ENCODE results near the gene ARL6IP5. TPM values are rescaled to one million over a fixed set of nuclear protein-coding genes. Genes with fewer than 3 reads are reported as not detected.

ARL6IP5 gene
- 159 TPM for polyA plus RNA-seq (2013)

- ChIA-PET CTCF (interaction anchor here (0.7 to 5.2 kb wide), 12 partner anchors 8 to 341 kb away, joined by 3 to 28 read pairs (median 4); partner anchors contain the start of gene TMF1), POLR2A (interaction anchor here (0.9 to 3.8 kb wide), 2 partner anchors 10 to 61 kb away, joined by 3 to 36 read pairs; no protein-coding TSS in a partner anchor)
- Histone ChIP-seq H3K27me3 (replicated peaks in 2 of 5; ENCODE audit: control insufficient read depth in 4 of 5, insufficient read depth in 5 of 5, low read length in 4 of 5) (no peaks in the 10 kb centered on the region), H3K36me3 (ENCODE audit: control insufficient read depth in 4 of 4, insufficient read depth in 4 of 4, low read length in 3 of 4) (peaks cover 0 to 12% (median 5%) of the 10 kb centered on the region in 4 experiments), H3K27ac (ENCODE audit: insufficient read depth in 1 of 2, low read depth in 1 of 2, low read length in 2 of 2, poor library complexity in 1 of 2, severe bottlenecking in 2 of 2) (peak within 1 kb of the TSS; percentile 62 to 88), H3K9me3 (ENCODE audit: control extremely low read depth in 1 of 5, control insufficient read depth in 4 of 5, insufficient read depth in 2 of 5, low read depth in 1 of 5, low read length in 4 of 5) (no peaks in the 10 kb centered on the region), H3K4me1 (ENCODE audit: control extremely low read depth in 1 of 4, control insufficient read depth in 4 of 4, insufficient read depth in 4 of 4, low read length in 3 of 4) (peaks cover 58 to 83% (median 73%) of the 10 kb centered on the region in 4 experiments), H3K4me3 (ENCODE audit: control insufficient read depth in 1 of 7, extremely low read depth in 1 of 7, insufficient read depth in 4 of 7, low read depth in 2 of 7, low read length in 6 of 7) (peak within 1 kb of the TSS; percentile 84 to 99 (median 94))
- WGBS (ENCODE audit: insufficient coverage) = 0% methylated on average over 30 of the region's 32 CpGs
- DNase-seq = peak; percentile 97 to 99 (median 99)
Measured at GRCh38 chr3:69084326-69085167, at the start of gene ARL6IP5. Gene ARL6IP5 (plus strand): TSS chr3:69084937. CDS start chr3:69085048, 111 bp downstream.

- CTCF ChIA-PET = interaction anchor here (0.9 to 2.5 kb wide), 6 partner anchors 14 to 50 kb away, joined by 3 to 8 read pairs (median 3); no protein-coding TSS in a partner anchor
- Histone ChIP-seq H3K4me1 (ENCODE audit: control extremely low read depth in 1 of 4, control insufficient read depth in 4 of 4, insufficient read depth in 4 of 4, low read length in 3 of 4) (peaks cover 0 to 5% (median 1%) of the 10 kb centered on the region in 4 experiments), H3K27ac (ENCODE audit: insufficient read depth in 1 of 2, low read depth in 1 of 2, low read length in 2 of 2, poor library complexity in 1 of 2, severe bottlenecking in 2 of 2) (no peak overlapping the region), H3K36me3 (ENCODE audit: control insufficient read depth in 4 of 4, insufficient read depth in 4 of 4, low read length in 3 of 4) (peaks cover 27 to 75% (median 41%) of the 10 kb centered on the region in 4 experiments), H3K27me3 (replicated peaks in 2 of 5; ENCODE audit: control insufficient read depth in 4 of 5, insufficient read depth in 5 of 5, low read length in 4 of 5) (no peaks in the 10 kb centered on the region), H3K4me3 (ENCODE audit: control insufficient read depth in 1 of 7, extremely low read depth in 1 of 7, insufficient read depth in 4 of 7, low read depth in 2 of 7, low read length in 6 of 7) (no peak overlapping the region), H3K9me3 (ENCODE audit: control extremely low read depth in 1 of 5, control insufficient read depth in 4 of 5, insufficient read depth in 2 of 5, low read depth in 1 of 5, low read length in 4 of 5) (no peaks in the 10 kb centered on the region)
- POLR2A ChIA-PET = no interaction called here
- no peak for DNase-seq
- 100% methylated on average over 1 of the region's 2 CpGs for WGBS (ENCODE audit: insufficient coverage)
Measured at GRCh38 chr3:69044608-69045007, 40.1 kb upstream of the ARL6IP5 start.

GRCh38 chr3:69048990-69049389 lies 35.7 kb upstream of the ARL6IP5 start:
- Histone ChIP-seq H3K27ac (ENCODE audit: insufficient read depth in 1 of 2, low read depth in 1 of 2, low read length in 2 of 2, poor library complexity in 1 of 2, severe bottlenecking in 2 of 2) (no peak overlapping the region), H3K36me3 (ENCODE audit: control insufficient read depth in 4 of 4, insufficient read depth in 4 of 4, low read length in 3 of 4) (peaks cover 14 to 41% (median 26%) of the 10 kb centered on the region in 4 experiments), H3K27me3 (replicated peaks in 2 of 5; ENCODE audit: control insufficient read depth in 4 of 5, insufficient read depth in 5 of 5, low read length in 4 of 5) (no peaks in the 10 kb centered on the region), H3K4me3 (ENCODE audit: control insufficient read depth in 1 of 7, extremely low read depth in 1 of 7, insufficient read depth in 4 of 7, low read depth in 2 of 7, low read length in 6 of 7) (no peak overlapping the region), H3K4me1 (ENCODE audit: control extremely low read depth in 1 of 4, control insufficient read depth in 4 of 4, insufficient read depth in 4 of 4, low read length in 3 of 4) (peaks cover 10 to 28% (median 18%) of the 10 kb centered on the region in 4 experiments), H3K9me3 (ENCODE audit: control extremely low read depth in 1 of 5, control insufficient read depth in 4 of 5, insufficient read depth in 2 of 5, low read depth in 1 of 5, low read length in 4 of 5) (no peaks in the 10 kb centered on the region)
- DNase-seq = no peak
- ChIA-PET CTCF (no interaction called here), POLR2A (interaction anchor here (0.6 kb wide), 1 partner anchor 15 kb away, joined by 5 read pairs; no protein-coding TSS in a partner anchor)
- WGBS (ENCODE audit: insufficient coverage) = 100% methylated on average over 2 of the region's 2 CpGs

GRCh38 chr3:69051756-69052471 lies 32.8 kb upstream of the ARL6IP5 start, which contains the start of gene TMF1:
Gene TMF1 (minus strand): TSS chr3:69052333. CDS start chr3:69052086, 247 bp downstream.
- Histone ChIP-seq H3K4me3 (ENCODE audit: control insufficient read depth in 1 of 7, extremely low read depth in 1 of 7, insufficient read depth in 4 of 7, low read depth in 2 of 7, low read length in 6 of 7) (peak within 1 kb of the TSS; percentile 81 to 100 (median 92)), H3K27me3 (replicated peaks in 2 of 5; ENCODE audit: control insufficient read depth in 4 of 5, insufficient read depth in 5 of 5, low read length in 4 of 5) (no peaks in the 10 kb centered on the region), H3K36me3 (ENCODE audit: control insufficient read depth in 4 of 4, insufficient read depth in 4 of 4, low read length in 3 of 4) (peaks cover 11 to 42% (median 26%) of the 10 kb centered on the region in 4 experiments), H3K9me3 (ENCODE audit: control extremely low read depth in 1 of 5, control insufficient read depth in 4 of 5, insufficient read depth in 2 of 5, low read depth in 1 of 5, low read length in 4 of 5) (no peaks in the 10 kb centered on the region), H3K4me1 (ENCODE audit: control extremely low read depth in 1 of 4, control insufficient read depth in 4 of 4, insufficient read depth in 4 of 4, low read length in 3 of 4) (peaks cover 10 to 28% (median 18%) of the 10 kb centered on the region in 4 experiments), H3K27ac (ENCODE audit: insufficient read depth in 1 of 2, low read depth in 1 of 2, low read length in 2 of 2, poor library complexity in 1 of 2, severe bottlenecking in 2 of 2) (peak within 1 kb of the TSS; percentile 95 to 97)
- DNase-seq = peak; percentile 99 to 100 (median 100)
- ChIA-PET CTCF (interaction anchor here (0.7 to 1.7 kb wide), 11 partner anchors 9 to 272 kb away, joined by 3 to 6 read pairs (median 3); partner anchors contain the start of gene ARL6IP5), POLR2A (interaction anchor here (0.8 to 1.3 kb wide), 4 partner anchors 10 to 41 kb away, joined by 3 read pairs; no protein-coding TSS in a partner anchor)
- WGBS (ENCODE audit: insufficient coverage) = 0% methylated on average over 39 of the region's 45 CpGs

- H3K27ac ChIP-seq (ENCODE audit: insufficient read depth in 1 of 2, low read depth in 1 of 2, low read length in 2 of 2, poor library complexity in 1 of 2, severe bottlenecking in 2 of 2) = peak overlapping the region; percentile 95 to 97
- ChIA-PET POLR2A (interaction anchor here (0.6 to 1.3 kb wide), 4 partner anchors 11 to 30 kb away, joined by 3 to 5 read pairs (median 3); no protein-coding TSS in a partner anchor), CTCF (interaction anchor here (0.7 to 1.4 kb wide), 10 partner anchors 10 to 271 kb away, joined by 3 to 5 read pairs (median 3); partner anchors contain the start of gene ARL6IP5)
- H3K9me3 ChIP-seq (ENCODE audit: control extremely low read depth in 1 of 5, control insufficient read depth in 4 of 5, insufficient read depth in 2 of 5, low read depth in 1 of 5, low read length in 4 of 5) = no peaks in the 10 kb centered on the region
- WGBS (ENCODE audit: insufficient coverage) = 14% methylated on average over 8 of the region's 9 CpGs
- DNase-seq = no peak
- no peaks in the 10 kb centered on the region for H3K27me3 ChIP-seq (replicated peaks in 2 of 5; ENCODE audit: control insufficient read depth in 4 of 5, insufficient read depth in 5 of 5, low read length in 4 of 5)
- H3K36me3 ChIP-seq (ENCODE audit: control insufficient read depth in 4 of 4, insufficient read depth in 4 of 4, low read length in 3 of 4) = peaks cover 7 to 40% (median 23%) of the 10 kb centered on the region in 4 experiments
- H3K4me3 ChIP-seq (ENCODE audit: control insufficient read depth in 1 of 7, extremely low read depth in 1 of 7, insufficient read depth in 4 of 7, low read depth in 2 of 7, low read length in 6 of 7) = peak overlapping the region in 6 of 7 experiments; percentile 84 to 100 (median 94)
- peaks cover 10 to 25% (median 18%) of the 10 kb centered on the region in 4 experiments for H3K4me1 ChIP-seq (ENCODE audit: control extremely low read depth in 1 of 4, control insufficient read depth in 4 of 4, insufficient read depth in 4 of 4, low read length in 3 of 4)
Measured at GRCh38 chr3:69052472-69052898, 32.3 kb upstream of the ARL6IP5 start.

GRCh38 chr3:69058180-69058946 lies 26.4 kb upstream of the ARL6IP5 start:
- DNase-seq = peak; percentile 45 to 83 (median 72)
- Histone ChIP-seq H3K36me3 (ENCODE audit: control insufficient read depth in 4 of 4, insufficient read depth in 4 of 4, low read length in 3 of 4) (peaks cover 9 to 68% (median 40%) of the 10 kb centered on the region in 4 experiments), H3K9me3 (ENCODE audit: control extremely low read depth in 1 of 5, control insufficient read depth in 4 of 5, insufficient read depth in 2 of 5, low read depth in 1 of 5, low read length in 4 of 5) (no peaks in the 10 kb centered on the region), H3K4me1 (ENCODE audit: control extremely low read depth in 1 of 4, control insufficient read depth in 4 of 4, insufficient read depth in 4 of 4, low read length in 3 of 4) (peaks cover 6 to 15% (median 10%) of the 10 kb centered on the region in 4 experiments), H3K27me3 (replicated peaks in 2 of 5; ENCODE audit: control insufficient read depth in 4 of 5, insufficient read depth in 5 of 5, low read length in 4 of 5) (no peaks in the 10 kb centered on the region), H3K27ac (ENCODE audit: insufficient read depth in 1 of 2, low read depth in 1 of 2, low read length in 2 of 2, poor library complexity in 1 of 2, severe bottlenecking in 2 of 2) (peak overlapping the region; percentile 48 to 75), H3K4me3 (ENCODE audit: control insufficient read depth in 1 of 7, extremely low read depth in 1 of 7, insufficient read depth in 4 of 7, low read depth in 2 of 7, low read length in 6 of 7) (peak overlapping the region in 2 of 7 experiments; percentile 32 to 33)
- POLR2A ChIA-PET = no interaction called here
- WGBS (ENCODE audit: insufficient coverage) = 0% methylated on average over 2 of the region's 3 CpGs
- CTCF ChIA-PET = interaction anchor here (1.0 to 1.9 kb wide), 6 partner anchors 14 to 265 kb away, joined by 3 to 5 read pairs (median 4); partner anchors contain the start of genes ARL6IP5 and LMOD3

Data from common myeloid progenitor, CD34-positive (primary cell).